ENCODE measurements around the gene ANKS1B.

DNA sequence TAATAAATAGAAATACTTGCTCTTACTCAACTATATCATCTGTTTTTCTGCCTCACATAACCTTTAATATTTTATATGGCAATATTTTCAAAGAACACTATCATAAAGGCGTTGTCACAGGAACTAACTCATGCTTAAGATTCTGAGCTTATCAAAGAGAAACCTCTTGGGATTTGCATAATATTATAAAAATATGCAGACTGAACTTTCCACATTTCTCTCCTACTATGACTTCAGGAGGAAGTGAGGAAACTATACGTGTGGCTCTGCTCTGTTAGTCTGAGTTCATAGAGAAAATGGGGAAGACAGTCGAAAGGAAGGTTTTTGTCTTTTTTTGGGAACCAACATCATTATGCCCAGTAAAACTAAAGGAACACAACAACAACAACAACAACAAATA is 212.5 kb downstream of the ANKS1B start:
- TF ChIP-seq, protein P1, sequence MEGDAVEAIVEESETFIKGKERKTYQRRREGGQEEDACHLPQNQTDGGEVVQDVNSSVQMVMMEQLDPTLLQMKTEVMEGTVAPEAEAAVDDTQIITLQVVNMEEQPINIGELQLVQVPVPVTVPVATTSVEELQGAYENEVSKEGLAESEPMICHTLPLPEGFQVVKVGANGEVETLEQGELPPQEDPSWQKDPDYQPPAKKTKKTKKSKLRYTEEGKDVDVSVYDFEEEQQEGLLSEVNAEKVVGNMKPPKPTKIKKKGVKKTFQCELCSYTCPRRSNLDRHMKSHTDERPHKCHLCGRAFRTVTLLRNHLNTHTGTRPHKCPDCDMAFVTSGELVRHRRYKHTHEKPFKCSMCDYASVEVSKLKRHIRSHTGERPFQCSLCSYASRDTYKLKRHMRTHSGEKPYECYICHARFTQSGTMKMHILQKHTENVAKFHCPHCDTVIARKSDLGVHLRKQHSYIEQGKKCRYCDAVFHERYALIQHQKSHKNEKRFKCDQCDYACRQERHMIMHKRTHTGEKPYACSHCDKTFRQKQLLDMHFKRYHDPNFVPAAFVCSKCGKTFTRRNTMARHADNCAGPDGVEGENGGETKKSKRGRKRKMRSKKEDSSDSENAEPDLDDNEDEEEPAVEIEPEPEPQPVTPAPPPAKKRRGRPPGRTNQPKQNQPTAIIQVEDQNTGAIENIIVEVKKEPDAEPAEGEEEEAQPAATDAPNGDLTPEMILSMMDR (IDR thresholded peaks at IDR 0.05), result no peak
- TF ChIP-seq POLR2A (IDR thresholded peaks at IDR 0.05) (no peak), EP300 (IDR thresholded peaks at IDR 0.05) (no peak), POLR2AphosphoS5 (IDR thresholded peaks at IDR 0.05) (no peak)
